Hematopoietic multipotent progenitor cell (in vitro differentiated cells): ENCODE measurements around the gene CBX1. TPM values are rescaled to one million over a fixed set of nuclear protein-coding genes. Genes with fewer than 3 reads are reported as not detected.
A peak's percentile ranks its signal among the peaks of the same experiment; 100 is the strongest.

Source experiments
- DNase-seq, 3 donors: peaks; one replicate each; pipeline ENCODE4 v3.0.0-alpha.2; 2011 to 2015; ENCODE audit warnings: low read depth in 2 of 3, low spot score in 2 of 3
- total RNA-seq: library from RNA; depleted of rRNA; stranded (reverse); fragments of >200 nt; gene quantifications from one replicate; pipeline ENCODE4 v1.2.3, GENCODE V29; 2012

The CBX1 gene
- total RNA-seq = 8.6 TPM

GRCh38 chr17:48101012-48101720 is at the start of gene CBX1:
Gene CBX1 (minus strand): TSS chr17:48101478. CDS start chr17:48077004, 24,474 bp downstream.
- DNase-seq = peak; percentile 88 to 92 (median 90)

GRCh38 chr17:48150597-48151001 is 49.3 kb upstream of the CBX1 start:
- no peak for DNase-seq

GRCh38 chr17:48149787-48150463 is 48.6 kb upstream of the CBX1 start:
- no peak for DNase-seq

GRCh38 chr17:48148854-48149786 is 47.8 kb upstream of the CBX1 start:
- no peak for DNase-seq

GRCh38 chr17:48148029-48148770 is 46.9 kb upstream of the CBX1 start:
- DNase-seq = peak in 2 of 3 donors; percentile 40 to 51

- DNase-seq = no peak
These were observed 43.9 kb upstream of the CBX1 start for GRCh38 chr17:48144976-48145798.

GRCh38 chr17:48144231-48144630 is 43.0 kb upstream of the CBX1 start:
- DNase-seq = no peak

GRCh38 chr17:48143629-48144028 is 42.4 kb upstream of the CBX1 start:
- no peak for DNase-seq

GRCh38 chr17:48139944-48140343 is 38.7 kb upstream of the CBX1 start:
- DNase-seq = peak in 1 of 3 donors; percentile 42

- no peak for DNase-seq
These were observed 36.4 kb upstream of the CBX1 start for GRCh38 chr17:48137656-48138055.

GRCh38 chr17:48134912-48135480 is 33.7 kb upstream of the CBX1 start:
- peak in 1 of 3 donors; percentile 32 for DNase-seq

- DNase-seq = no peak
These were observed 31.1 kb upstream of the CBX1 start for GRCh38 chr17:48132385-48132784.

GRCh38 chr17:48131216-48131824 is 30.0 kb upstream of the CBX1 start:
- peak; percentile 40 to 79 (median 59) for DNase-seq

GRCh38 chr17:48129981-48130380 is 28.7 kb upstream of the CBX1 start:
- DNase-seq = no peak

GRCh38 chr17:48128400-48128799 is 27.1 kb upstream of the CBX1 start:
- no peak for DNase-seq

- no peak for DNase-seq
These were observed 26.2 kb upstream of the CBX1 start for GRCh38 chr17:48127371-48128051.

GRCh38 chr17:48126532-48126850 is 25.2 kb upstream of the CBX1 start:
- no peak for DNase-seq

- DNase-seq = no peak
These were observed 24.7 kb upstream of the CBX1 start for GRCh38 chr17:48125829-48126531.
